IMR-90 (cell line): ENCODE results near the gene PLA2G4E. TPM values are rescaled to one million over a fixed set of nuclear protein-coding genes. Genes with fewer than 3 reads are reported as not detected.
A peak's percentile ranks its signal among the peaks of the same experiment; 100 is the strongest.

Experiments
- ATAC-seq: fragments of 200-7000 bp; cut with Tn5 transposase; 2 replicates; pipeline ENCODE4 v1.9.1; 2020; ENCODE audit warnings: low read depth, mild to moderate bottlenecking, moderate library complexity
- BruUV-seq: library from RNA; stranded (reverse); fragments of 400-500 nt; replicated peaks from 2 replicates; lab custom pipeline; 2021; lab: Mats Ljungman, UMichigan
- CTCF ChIA-PET: fragments of 300-600 bp; formaldehyde crosslinking; extraction: SDS; loops from one replicate; lab custom pipeline; 2021; ENCODE audit warnings: antibody characterized with exemption; lab: Yijun Ruan, JAX
- POLR2A ChIA-PET: fragments of 300-600 bp; sonication (Branson Sonifier 250); formaldehyde crosslinking; loops from one replicate; lab custom pipeline; 2022; ENCODE audit warnings: antibody characterized with exemption; ENCODE audit not compliant: unreplicated experiment; lab: Charles Lee
- DNase-seq: peaks from one replicate; pipeline ENCODE4 v3.0.0; 2013
- H2AFZ ChIP-seq: replicated peaks from 2 replicates; pipeline ENCODE3; 2013; ENCODE audit warnings: low read length, mild to moderate bottlenecking; ENCODE audit not compliant: poor library complexity
- H2AK5ac ChIP-seq: 2 replicates; pipeline ENCODE4 v1.6.1; 2013; ENCODE audit warnings: low read depth, low read length, inconsistent platforms
- H2AK9ac ChIP-seq: replicated peaks from 2 replicates; pipeline ENCODE3; 2013; ENCODE audit warnings: mild to moderate bottlenecking, low read depth, low read length, moderate library complexity; ENCODE audit not compliant: poor library complexity
- H2BK120ac ChIP-seq: 2 replicates; pipeline ENCODE4 v1.6.1; 2013; ENCODE audit warnings: low read depth, low read length, inconsistent platforms
- H2BK15ac ChIP-seq: 3 replicates; pipeline ENCODE4 v1.6.1; 2013; ENCODE audit warnings: low read depth, low read length, inconsistent platforms
- H2BK20ac ChIP-seq: 2 replicates; pipeline ENCODE4 v1.6.1; 2013; ENCODE audit warnings: low read depth, mild to moderate bottlenecking, inconsistent platforms, low read length, moderate library complexity
- H2BK5ac ChIP-seq: 2 replicates; pipeline ENCODE4 v1.6.1; 2013; ENCODE audit warnings: mild to moderate bottlenecking, low read depth, low read length, inconsistent platforms; ENCODE audit not compliant: poor library complexity, severe bottlenecking
- H3K14ac ChIP-seq: replicated peaks from 2 replicates; pipeline ENCODE4 v1.6.1; 2013; ENCODE audit warnings: low read depth, low read length, inconsistent platforms
- H3K18ac ChIP-seq: 2 replicates; pipeline ENCODE4 v1.6.1; 2013; ENCODE audit warnings: low read depth, low read length, control low read depth
- H3K23ac ChIP-seq: 2 replicates; pipeline ENCODE4 v1.6.1; 2013; ENCODE audit warnings: low read depth, low read length, inconsistent platforms
- H3K27ac ChIP-seq: 2 replicates; pipeline ENCODE4 v1.5.1; 2013; ENCODE audit warnings: mild to moderate bottlenecking, control low read depth, low read length; ENCODE audit not compliant: insufficient read depth
- H3K27me3 ChIP-seq: 2 replicates; pipeline ENCODE4 v1.6.1; 2013; ENCODE audit warnings: low read length; ENCODE audit not compliant: control insufficient read depth, insufficient read depth
- H3K36me3 ChIP-seq: 2 replicates; pipeline ENCODE4 v1.6.1; 2013; ENCODE audit warnings: low read length, mixed read lengths; ENCODE audit not compliant: control insufficient read depth, insufficient read depth
- H3K4ac ChIP-seq: 2 replicates; pipeline ENCODE4 v1.6.1; 2013; ENCODE audit warnings: low read depth, low read length, inconsistent platforms
- H3K4me1 ChIP-seq: 2 replicates; pipeline ENCODE4 v1.6.1; 2013; ENCODE audit warnings: low read length, mixed read lengths; ENCODE audit not compliant: control insufficient read depth, insufficient read depth
- H3K4me2 ChIP-seq: 2 replicates; pipeline ENCODE4 v1.6.1; 2013; ENCODE audit warnings: low read depth, mild to moderate bottlenecking, control low read depth, low read length, moderate library complexity
- H3K4me3 ChIP-seq: 2 replicates; pipeline ENCODE4 v1.5.1; 2013; ENCODE audit warnings: low read depth, mild to moderate bottlenecking, control low read depth, low read length, moderate library complexity; ENCODE audit not compliant: insufficient read depth
- H3K56ac ChIP-seq: 2 replicates; pipeline ENCODE4 v1.6.1; 2013; ENCODE audit warnings: low read length, inconsistent platforms; ENCODE audit not compliant: insufficient read depth; ENCODE audit errors: extremely low read depth
- H3K79me1 ChIP-seq, 2 experiments: 2 replicates each; pipeline ENCODE4 v1.6.1; 2013; ENCODE audit warnings: low read length in 2 of 2, inconsistent platforms in 1 of 2, low read depth in 1 of 2
- H3K9ac ChIP-seq: 2 replicates; pipeline ENCODE4 v1.6.1; 2013; ENCODE audit warnings: low read depth, low read length, control low read depth
- H3K9me1 ChIP-seq: 2 replicates; pipeline ENCODE4 v1.6.1; 2013; ENCODE audit warnings: low read length, inconsistent platforms; ENCODE audit not compliant: insufficient read depth
- H3K9me3 ChIP-seq: 2 replicates; pipeline ENCODE4 v1.6.1; 2013; ENCODE audit warnings: low read length; ENCODE audit not compliant: control insufficient read depth, insufficient read depth
- H4K20me1 ChIP-seq: 2 replicates; pipeline ENCODE4 v1.6.1; 2013; ENCODE audit warnings: low read length, inconsistent platforms; ENCODE audit not compliant: insufficient read depth
- H4K5ac ChIP-seq: 2 replicates; pipeline ENCODE4 v1.6.1; 2013; ENCODE audit warnings: mild to moderate bottlenecking, low read depth, low read length, control low read depth
- H4K8ac ChIP-seq, 2 experiments: 2 replicates each; pipeline ENCODE4 v1.6.1; 2013; ENCODE audit warnings: low read depth in 2 of 2, low read length in 2 of 2, control low read depth in 1 of 2, inconsistent platforms in 1 of 2
- H4K91ac ChIP-seq: 2 replicates; pipeline ENCODE4 v1.6.1; 2013; ENCODE audit warnings: low read depth, low read length, inconsistent platforms; ENCODE audit not compliant: insufficient read depth
- CEBPB ChIP-seq: IDR thresholded peaks from 2 replicates; pipeline ENCODE4 v1.6.1; 2012; ENCODE audit warnings: low read depth, low read length, improper control_type of control experiment
- MAFK ChIP-seq: IDR thresholded peaks from 2 replicates; pipeline ENCODE4 v1.6.1; 2012; ENCODE audit warnings: low read depth, low read length, improper control_type of control experiment
- MXI1 ChIP-seq: IDR thresholded peaks from 2 replicates; pipeline ENCODE4 v1.6.1; 2012; ENCODE audit warnings: low read depth, mild to moderate bottlenecking, low read length, moderate library complexity, borderline replicate concordance
- NFE2L2 ChIP-seq: fragments of 150-350 bp; IDR thresholded peaks from 2 replicates; pipeline ENCODE4 v1.6.1; 2016; ENCODE audit warnings: low read depth, mild to moderate bottlenecking, low read length
- POLR2A ChIP-seq: IDR thresholded peaks from 2 replicates; pipeline ENCODE4 v1.6.1; 2012; ENCODE audit warnings: mild to moderate bottlenecking, low read depth, low read length
- RAD21 ChIP-seq: IDR thresholded peaks from 2 replicates; pipeline ENCODE4 v1.6.1; 2012; ENCODE audit warnings: low read length, improper control_type of control experiment
- RCOR1 ChIP-seq: IDR thresholded peaks from 2 replicates; pipeline ENCODE4 v1.6.1; 2012; ENCODE audit warnings: mild to moderate bottlenecking, low read length, improper control_type of control experiment; ENCODE audit not compliant: insufficient replicate concordance
- RFX5 ChIP-seq: IDR thresholded peaks from 2 replicates; pipeline ENCODE4 v1.8.0; 2012; ENCODE audit warnings: low read depth, mild to moderate bottlenecking, low read length, moderate library complexity
- WGBS, 2 experiments: methylation state at CpG; one replicate each; pipeline versions ENCODE4 v1.1.5 to v1.1.7; 2013; ENCODE audit warnings: missing lambda C conversion rate in 2 of 2; ENCODE audit not compliant: insufficient read length in 1 of 2; ENCODE audit errors: extremely low coverage in 2 of 2; 5-methylcytosine and 5-hydroxymethylcytosine counted together
- dilution Hi-C: fragments of 300-500 bp; cut with HindIII; formaldehyde crosslinking; loops from one replicate; pipeline ENCODE4 v1.14.3; 2018; ENCODE audit warnings: low sequenced_read_pairs; ENCODE audit not compliant: unreplicated experiment
- in situ Hi-C: fragments of 300-500 bp; cut with MboI; formaldehyde crosslinking; loops from 3 replicates; pipeline ENCODE4 v1.14.3; 2019; ENCODE audit warnings: low sequenced_read_pairs, inconsistent platforms, mixed read lengths
- intact Hi-C: fragments of 100-400 bp; cut with micrococcal nuclease; formaldehyde crosslinking; loops from 2 replicates; pipeline ENCODE4 v1.10.0; 2022
- polyA plus RNA-seq, 3 experiments: library from polyadenylated mRNA; depleted of rRNA; stranded (reverse); fragments of >200 nt; gene quantifications; 2 replicates each; pipeline ENCODE4 v1.2.3, GENCODE V29; 2012; ENCODE audit warnings: low replicate concordance in 1 of 3
- total RNA-seq: library from RNA; depleted of rRNA; stranded (reverse); fragments of >200 nt; gene quantifications from 2 replicates; pipeline ENCODE4 v1.2.3, GENCODE V29; 2012
- TF ChIP-seq, protein P1 (sequence below): conservative IDR thresholded peaks from 2 replicates; pipeline ENCODE4 v1.5.1; 2012; ENCODE audit warnings: mild to moderate bottlenecking, low read depth, low read length, improper control_type of control experiment

Gene PLA2G4E
- total and polyA plus RNA-seq, 2 of the 4 experiments (the other 2 are of a cell fraction): not detected

DNA sequence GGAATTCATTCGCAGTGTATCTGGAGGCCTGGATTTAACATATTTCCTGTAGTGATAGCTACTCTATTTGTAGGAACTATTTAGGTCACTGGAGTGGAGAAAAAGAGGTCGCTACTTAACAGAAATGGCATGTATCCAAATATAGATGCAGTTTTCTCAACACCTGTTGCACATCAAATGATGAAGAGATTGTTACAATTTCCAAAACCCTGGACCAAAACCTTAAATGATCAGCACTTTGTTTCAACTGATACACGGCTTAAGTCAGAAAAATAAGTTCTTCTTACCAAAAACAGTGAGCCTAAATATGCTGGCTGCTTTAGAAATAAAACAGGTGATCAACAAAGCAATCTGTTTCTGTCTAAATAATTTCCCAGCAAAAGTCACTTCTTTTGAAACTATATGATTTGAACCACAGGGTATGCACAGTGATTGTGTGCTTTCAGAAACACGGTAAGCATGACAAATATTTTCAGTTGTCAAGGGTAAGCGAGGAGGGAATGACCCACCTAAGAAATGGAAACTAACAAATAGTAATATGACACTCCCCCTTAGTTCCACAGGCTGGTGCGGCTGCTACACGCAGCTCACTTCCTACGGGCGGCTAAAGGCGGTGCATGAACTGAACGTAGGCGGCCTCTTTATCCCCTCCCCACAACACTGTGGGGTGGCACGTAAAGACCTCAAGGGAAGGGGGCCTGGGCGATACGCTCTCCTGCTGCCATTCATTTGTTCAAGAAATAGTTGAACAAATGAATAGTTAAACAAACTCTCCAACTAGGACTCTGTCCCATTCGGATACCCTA, 49.5 kb downstream of the PLA2G4E start (continued):
- TF ChIP-seq MXI1: peak; percentile 67; the same call in 1 of the 2 replicates
- TF ChIP-seq NFE2L2: no peak
- peak; percentile 29; the same call in 1 of the 2 replicates for TF ChIP-seq RAD21

DNA sequence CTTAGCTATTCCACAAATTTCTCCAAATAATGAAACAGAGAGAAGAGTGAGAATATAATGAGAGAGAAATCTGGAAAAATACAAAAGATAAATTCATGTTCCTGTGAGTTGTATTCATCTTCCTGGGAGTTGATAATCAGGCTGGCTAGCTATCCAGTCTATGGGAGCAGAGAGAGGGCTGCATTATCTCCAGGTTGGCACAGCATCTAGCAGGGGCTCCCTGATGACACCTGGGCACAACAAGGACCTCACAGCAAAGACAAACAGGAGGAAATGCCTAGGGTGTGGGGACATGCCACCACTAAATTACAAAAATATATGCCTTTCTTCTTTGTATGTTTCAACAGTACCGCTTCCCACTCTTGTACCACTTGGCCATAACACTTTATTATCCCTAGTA, 50.4 kb downstream of the PLA2G4E start:
- Histone ChIP-seq H4K20me1 (peaks cover 11% of the 10 kb centered on the region; the same call in 1 of the 2 replicates), H3K9ac (no peak overlapping the region), H2AK9ac (no peak overlapping the region), H3K4me1 (peaks cover 11% of the 10 kb centered on the region), H4K5ac (no peak overlapping the region), H2BK20ac (no peak overlapping the region), H2AK5ac (peak overlapping the region; percentile 69; the same call in 1 of the 2 replicates), H3K27ac (no peak overlapping the region), H2AFZ (no peak overlapping the region), H3K4me3 (no peak overlapping the region), H3K18ac (no peak overlapping the region), H3K4ac (no peak overlapping the region), H3K79me1 (peaks cover 37 to 59% of the 10 kb centered on the region in 2 experiments), H3K4me2 (peak overlapping the region; percentile 9; the same call in 1 of the 2 replicates), H2BK15ac (no peak overlapping the region), H3K36me3 (no peaks in the 10 kb centered on the region), H3K27me3 (no peaks in the 10 kb centered on the region), H3K9me3 (no peaks in the 10 kb centered on the region), H4K91ac (no peak overlapping the region), H3K9me1 (peaks cover 15% of the 10 kb centered on the region), H4K8ac (no peak overlapping the region), H2BK120ac (no peak overlapping the region), H3K56ac (no peak overlapping the region), H3K14ac (no peak overlapping the region), H3K23ac (no peak overlapping the region), H2BK5ac (no peak overlapping the region)
- DNase-seq (no peak), ATAC-seq (no peak)
- no TSS peak for BruUV-seq
- ChIA-PET POLR2A (no interaction called here), CTCF (no interaction called here)
- WGBS, 2 experiments: no CpG with 5 or more reads among the region's 1 CpG
- dilution Hi-C loops (no loop called here), in situ Hi-C loops (no loop called here), intact Hi-C loops (no loop called here)
- TF ChIP-seq CEBPB (no peak), POLR2A (no peak), RAD21 (no peak), MAFK (no peak), RFX5 (no peak), RCOR1 (no peak)
- TF ChIP-seq, protein P1, sequence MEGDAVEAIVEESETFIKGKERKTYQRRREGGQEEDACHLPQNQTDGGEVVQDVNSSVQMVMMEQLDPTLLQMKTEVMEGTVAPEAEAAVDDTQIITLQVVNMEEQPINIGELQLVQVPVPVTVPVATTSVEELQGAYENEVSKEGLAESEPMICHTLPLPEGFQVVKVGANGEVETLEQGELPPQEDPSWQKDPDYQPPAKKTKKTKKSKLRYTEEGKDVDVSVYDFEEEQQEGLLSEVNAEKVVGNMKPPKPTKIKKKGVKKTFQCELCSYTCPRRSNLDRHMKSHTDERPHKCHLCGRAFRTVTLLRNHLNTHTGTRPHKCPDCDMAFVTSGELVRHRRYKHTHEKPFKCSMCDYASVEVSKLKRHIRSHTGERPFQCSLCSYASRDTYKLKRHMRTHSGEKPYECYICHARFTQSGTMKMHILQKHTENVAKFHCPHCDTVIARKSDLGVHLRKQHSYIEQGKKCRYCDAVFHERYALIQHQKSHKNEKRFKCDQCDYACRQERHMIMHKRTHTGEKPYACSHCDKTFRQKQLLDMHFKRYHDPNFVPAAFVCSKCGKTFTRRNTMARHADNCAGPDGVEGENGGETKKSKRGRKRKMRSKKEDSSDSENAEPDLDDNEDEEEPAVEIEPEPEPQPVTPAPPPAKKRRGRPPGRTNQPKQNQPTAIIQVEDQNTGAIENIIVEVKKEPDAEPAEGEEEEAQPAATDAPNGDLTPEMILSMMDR: no peak
